Stimulated activated CD8-positive, alpha-beta memory T cell treated with anti-CD3 and anti-CD28 coated beads, Interleukin-4, amount 100 ng/mL, for 48 hours (primary cell): ENCODE data around the gene ZNF850.

Source experiments
- DNase-seq: peaks from one replicate; pipeline ENCODE4 v3.0.0-alpha.2; 2020

Gene ZNF850

GRCh38 chr19:36687214-36688056 is 85.2 kb downstream of the ZNF850 start, which contains the start of gene ZNF567:
Gene ZNF567, plus strand, starts transcription at chr19:36687612. Its CDS starts 7,256 bp downstream, at chr19:36694868.
- DNase-seq: peak; percentile 99

DNA sequence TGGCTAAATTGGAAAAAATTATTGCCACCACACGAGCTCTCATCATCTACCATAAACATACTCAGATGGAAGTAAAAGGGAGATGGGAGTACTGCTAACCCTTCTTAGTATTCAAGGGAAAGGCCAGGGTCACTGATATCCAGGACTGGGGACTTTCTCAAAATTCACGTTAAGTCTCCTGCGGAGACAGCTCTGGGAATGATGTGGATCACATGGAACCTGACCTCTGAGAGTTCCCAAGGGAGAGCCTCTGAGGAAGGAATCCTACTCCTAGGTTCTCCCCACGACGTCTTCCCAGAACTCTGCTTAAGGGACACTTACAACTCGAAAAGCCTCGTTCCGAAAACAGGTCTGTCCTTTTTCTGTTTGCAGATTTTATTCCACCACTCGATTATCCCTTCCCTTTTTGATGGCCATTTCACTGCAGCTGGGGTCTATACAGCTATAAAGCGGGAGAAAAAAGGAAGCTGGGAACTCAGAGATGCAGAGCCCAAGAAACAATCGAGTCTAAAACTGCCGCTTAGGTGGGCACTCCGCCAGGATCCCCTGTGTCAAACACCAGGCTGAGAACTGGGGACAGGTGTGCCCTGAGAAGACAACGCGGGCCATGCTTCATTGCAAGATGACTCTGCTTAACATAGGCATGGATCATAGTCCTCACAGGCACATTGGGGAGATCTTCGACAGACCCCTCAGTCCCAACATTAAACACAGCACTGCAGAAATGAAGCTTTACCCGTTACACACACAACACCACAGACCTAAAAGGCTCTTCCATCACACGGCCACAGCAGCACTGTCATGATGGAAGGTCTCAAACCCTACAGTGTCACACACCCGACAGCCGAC is 86.0 kb downstream of the ZNF850 start:
- no peak for DNase-seq

- no peak for DNase-seq
Measured at GRCh38 chr19:36685835-36686234, 86.8 kb downstream of the ZNF850 start.

DNA sequence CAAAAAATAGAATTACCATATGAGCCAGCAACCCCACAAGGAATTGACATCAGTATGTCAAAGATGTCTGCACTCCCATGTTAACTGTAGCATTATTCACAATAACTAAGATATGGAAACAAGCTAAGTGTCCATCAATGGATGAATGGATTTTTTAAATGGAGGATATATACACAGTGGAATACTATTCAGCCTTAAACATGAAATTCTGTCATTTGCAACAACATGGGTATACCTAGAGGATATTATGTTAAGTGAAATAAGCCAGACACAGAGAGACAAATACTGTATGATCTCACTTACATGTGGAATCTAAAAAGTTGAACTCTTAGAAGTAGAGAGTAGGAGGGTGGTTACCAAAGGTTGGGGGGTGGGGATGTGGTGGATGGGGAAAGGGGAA is 93.2 kb downstream of the ZNF850 start:
- no peak for DNase-seq

DNA sequence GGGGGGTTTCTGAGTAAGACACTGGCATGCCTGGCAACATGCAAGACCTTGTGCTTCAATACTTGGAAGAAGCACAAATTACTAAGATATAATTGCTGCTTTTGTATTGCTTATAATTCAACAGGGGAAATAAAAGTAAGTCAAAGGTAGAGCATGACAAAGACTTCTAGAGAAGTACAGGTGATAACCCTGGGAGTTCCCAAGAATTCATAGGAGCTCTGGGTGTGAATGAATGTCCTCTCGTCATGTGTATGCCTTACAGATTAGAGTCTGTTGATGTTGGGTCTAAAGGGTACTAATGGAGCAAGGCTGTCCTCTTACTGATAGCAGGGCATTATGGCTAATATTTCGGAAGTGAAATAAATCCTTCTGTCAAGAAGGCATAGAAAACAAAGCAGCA is 98.4 kb downstream of the ZNF850 start:
- no peak for DNase-seq

DNA sequence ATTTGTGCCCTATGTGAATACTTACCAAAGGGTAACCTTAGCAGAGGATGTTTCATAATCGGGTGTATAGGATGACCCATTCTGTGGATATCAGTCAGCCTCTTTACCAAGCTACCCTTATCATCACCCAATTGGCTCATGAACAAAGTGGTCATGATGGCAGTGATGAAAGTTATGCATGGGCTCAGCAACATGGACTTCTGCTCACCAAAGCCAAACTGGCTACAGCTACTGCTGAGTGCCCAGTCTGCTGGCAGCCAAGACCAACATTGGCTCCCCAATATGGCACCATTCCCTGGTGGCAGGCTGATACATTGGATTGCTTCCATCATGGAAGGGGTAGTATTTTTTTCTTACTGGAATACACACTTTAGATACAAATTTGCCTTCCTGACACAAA is 100.2 kb downstream of the ZNF850 start:
- DNase-seq: no peak

DNA sequence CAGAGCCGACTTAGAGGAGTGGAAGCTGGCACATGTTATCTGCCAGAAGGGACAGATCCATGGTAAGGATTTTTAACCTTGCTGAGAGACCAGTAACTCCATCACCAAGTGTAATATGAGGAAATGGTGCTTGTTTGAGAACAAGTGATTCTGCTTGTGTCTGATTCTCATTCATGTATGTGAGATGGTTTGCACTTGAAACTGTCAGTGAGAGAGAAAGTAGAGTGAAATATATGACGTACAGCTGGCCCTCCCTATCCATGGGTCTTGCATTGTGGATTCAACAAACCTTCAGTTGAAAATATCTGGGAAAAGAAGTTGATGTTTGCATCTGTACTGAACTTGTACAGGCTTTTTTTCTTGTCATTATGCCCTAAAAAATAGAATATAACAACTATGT is 104.0 kb downstream of the ZNF850 start:
- no peak for DNase-seq

GRCh38 chr19:36665832-36666231 is 106.8 kb downstream of the ZNF850 start:
- DNase-seq: no peak
